ENCODE results near the gene RNF217. TPM values are rescaled to one million over a fixed set of nuclear protein-coding genes. Genes with fewer than 3 reads are reported as not detected.
"Not testable (repeated sequence)": the region's sequence is repeated elsewhere in the genome, so short reads cannot be mapped to it uniquely, and the experiment has no call there.

Gene RNF217
- total RNA-seq, 1 donor from 2014 or later, result 32.1 TPM

GRCh38 chr6:125015152-125015551 lies 52.9 kb downstream of the RNF217 start:
- no peak for DNase-seq (ENCODE audit: low spot score)

- no peak for DNase-seq (ENCODE audit: low spot score)
Observed at GRCh38 chr6:125018136-125018535, 55.9 kb downstream of the RNF217 start.

GRCh38 chr6:125019281-125019680 lies 57.0 kb downstream of the RNF217 start:
- DNase-seq (ENCODE audit: low spot score), result no peak

- no peak for DNase-seq (ENCODE audit: low spot score)
Observed at GRCh38 chr6:125019918-125020317, 57.7 kb downstream of the RNF217 start.

GRCh38 chr6:125020385-125020784 lies 58.1 kb downstream of the RNF217 start:
- no peak for DNase-seq (ENCODE audit: low spot score)

GRCh38 chr6:125022391-125022989 lies 60.3 kb downstream of the RNF217 start:
- no peak for DNase-seq (ENCODE audit: low spot score)

- DNase-seq (ENCODE audit: low spot score), result no peak
Observed at GRCh38 chr6:125025164-125025854, 63.1 kb downstream of the RNF217 start.

GRCh38 chr6:125027287-125027686 lies 65.0 kb downstream of the RNF217 start:
- no peak for DNase-seq (ENCODE audit: low spot score)

- no peak for DNase-seq (ENCODE audit: low spot score)
Observed at GRCh38 chr6:125030969-125031368, 68.7 kb downstream of the RNF217 start.

- DNase-seq (ENCODE audit: low spot score), result no peak
Observed at GRCh38 chr6:125031385-125031784, 69.1 kb downstream of the RNF217 start.

GRCh38 chr6:125034929-125035328 lies 72.7 kb downstream of the RNF217 start:
- not testable (repeated sequence) for DNase-seq (ENCODE audit: low spot score)

- not testable (repeated sequence) for DNase-seq (ENCODE audit: low spot score)
Observed at GRCh38 chr6:125036486-125036885, 74.2 kb downstream of the RNF217 start.

GRCh38 chr6:125037827-125038226 lies 75.6 kb downstream of the RNF217 start:
- no peak for DNase-seq (ENCODE audit: low spot score)

- no peak for DNase-seq (ENCODE audit: low spot score)
Observed at GRCh38 chr6:125038925-125039324, 76.7 kb downstream of the RNF217 start.

- no peak for DNase-seq (ENCODE audit: low spot score)
Observed at GRCh38 chr6:125041740-125042459, 79.7 kb downstream of the RNF217 start.

GRCh38 chr6:125044066-125044465 lies 81.8 kb downstream of the RNF217 start:
- no peak for DNase-seq (ENCODE audit: low spot score)

GRCh38 chr6:125044667-125045066 lies 82.4 kb downstream of the RNF217 start:
- DNase-seq (ENCODE audit: low spot score), result no peak

- DNase-seq (ENCODE audit: low spot score), result no peak
Observed at GRCh38 chr6:125046107-125046925, 84.1 kb downstream of the RNF217 start.

- DNase-seq (ENCODE audit: low spot score), result no peak
Observed at GRCh38 chr6:125048274-125048673, 86.0 kb downstream of the RNF217 start.

GRCh38 chr6:125050663-125051318 lies 88.6 kb downstream of the RNF217 start:
- DNase-seq (ENCODE audit: low spot score), result no peak

GRCh38 chr6:125053809-125054208 lies 91.6 kb downstream of the RNF217 start:
- DNase-seq (ENCODE audit: low spot score), result no peak

GRCh38 chr6:125054331-125054730 lies 92.1 kb downstream of the RNF217 start:
- no peak for DNase-seq (ENCODE audit: low spot score)

Measured in mucosa of gallbladder (tissue), 1 donor.